ENCODE measurements around the gene C1orf159.
"Not testable (repeated sequence)": the region's sequence is repeated elsewhere in the genome, so short reads cannot be mapped to it uniquely, and the experiment has no call there.

C1orf159 gene

DNA sequence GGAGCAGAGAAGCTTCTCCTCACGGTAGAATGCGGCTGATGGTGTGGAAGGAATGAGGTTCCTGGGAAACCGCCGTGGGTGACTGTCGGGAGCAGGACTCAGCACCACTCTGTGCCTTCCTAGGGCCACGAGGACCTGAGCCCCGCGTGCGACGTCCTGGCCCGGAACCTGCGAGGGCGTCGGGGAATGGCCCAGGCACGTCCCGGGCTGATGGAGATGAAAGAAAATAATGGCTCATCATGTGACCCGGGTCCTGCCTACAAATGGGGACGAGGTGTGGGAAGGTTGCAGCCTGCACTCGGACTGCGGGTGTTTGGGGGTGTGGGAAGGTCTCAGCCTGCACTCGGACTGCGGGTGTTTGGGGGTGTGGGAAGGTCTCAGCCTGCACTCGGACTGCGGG is 32.7 kb upstream of the C1orf159 start:
- no peak for DNase-seq

DNA sequence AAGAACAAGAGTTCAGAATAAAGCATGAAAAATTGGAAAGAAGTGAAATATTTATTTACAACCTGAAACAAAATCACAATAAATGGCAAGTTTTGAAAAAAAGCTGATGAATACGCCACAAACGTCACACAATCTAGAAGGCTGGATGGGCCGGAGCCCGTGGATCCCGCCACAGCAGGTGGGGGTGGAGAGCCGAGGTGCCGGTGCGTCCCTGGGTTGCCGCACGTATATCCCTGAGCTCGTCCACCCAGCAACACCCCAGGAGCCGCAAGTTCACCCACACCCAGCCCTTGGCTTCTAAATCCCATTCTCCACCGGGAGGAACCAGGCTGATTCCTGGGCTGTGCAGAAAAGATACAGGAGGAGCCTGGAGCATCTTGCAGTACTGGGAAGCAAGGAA is 32.2 kb upstream of the C1orf159 start:
- DNase-seq: no peak

DNA sequence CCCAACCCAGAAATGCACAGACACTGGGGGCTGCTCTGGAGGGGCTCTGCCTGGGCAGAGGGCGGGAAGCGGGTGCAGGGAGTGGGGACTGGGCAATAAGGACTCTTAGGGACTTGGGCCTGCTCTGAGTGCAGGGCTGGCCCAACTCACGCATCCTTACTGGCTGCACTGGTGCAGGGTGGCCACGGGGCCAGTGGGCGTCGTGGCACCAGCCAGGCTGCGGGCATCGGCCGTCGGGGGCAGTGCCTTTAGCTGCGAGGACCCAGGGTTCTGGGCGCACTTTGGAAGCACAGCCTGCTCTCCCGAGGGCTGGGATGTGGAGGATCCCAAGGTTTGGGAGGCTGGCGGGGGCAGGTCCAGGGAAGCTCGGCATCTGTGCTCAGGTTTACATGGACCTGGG is 30.7 kb upstream of the C1orf159 start:
- no peak for DNase-seq

DNA sequence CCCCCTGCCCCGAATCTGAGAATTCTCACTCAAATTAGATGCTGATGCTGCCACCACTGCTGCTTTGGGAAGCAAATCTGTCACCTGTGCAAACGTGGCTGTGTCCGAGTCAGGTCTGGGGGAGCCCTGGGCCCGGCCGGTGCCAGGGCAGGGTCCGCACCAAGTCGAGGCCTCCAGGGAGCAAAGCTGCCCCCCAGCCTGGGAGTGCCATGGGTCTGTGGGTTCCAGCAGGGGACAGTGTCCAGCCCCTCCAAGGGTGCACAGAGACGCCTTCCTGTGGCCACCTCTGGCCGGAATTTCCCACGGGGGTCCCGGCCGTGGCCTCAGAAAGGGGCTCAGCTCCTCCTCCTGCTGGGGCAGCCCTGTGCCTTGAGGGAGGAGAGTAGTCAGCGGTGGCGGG is 30.1 kb upstream of the C1orf159 start:
- DNase-seq: no peak

GRCh38 chr1:1145547-1145914 is 29.6 kb upstream of the C1orf159 start:
- DNase-seq: no peak

GRCh38 chr1:1144843-1145546 is 29.1 kb upstream of the C1orf159 start:
- DNase-seq: no peak

DNA sequence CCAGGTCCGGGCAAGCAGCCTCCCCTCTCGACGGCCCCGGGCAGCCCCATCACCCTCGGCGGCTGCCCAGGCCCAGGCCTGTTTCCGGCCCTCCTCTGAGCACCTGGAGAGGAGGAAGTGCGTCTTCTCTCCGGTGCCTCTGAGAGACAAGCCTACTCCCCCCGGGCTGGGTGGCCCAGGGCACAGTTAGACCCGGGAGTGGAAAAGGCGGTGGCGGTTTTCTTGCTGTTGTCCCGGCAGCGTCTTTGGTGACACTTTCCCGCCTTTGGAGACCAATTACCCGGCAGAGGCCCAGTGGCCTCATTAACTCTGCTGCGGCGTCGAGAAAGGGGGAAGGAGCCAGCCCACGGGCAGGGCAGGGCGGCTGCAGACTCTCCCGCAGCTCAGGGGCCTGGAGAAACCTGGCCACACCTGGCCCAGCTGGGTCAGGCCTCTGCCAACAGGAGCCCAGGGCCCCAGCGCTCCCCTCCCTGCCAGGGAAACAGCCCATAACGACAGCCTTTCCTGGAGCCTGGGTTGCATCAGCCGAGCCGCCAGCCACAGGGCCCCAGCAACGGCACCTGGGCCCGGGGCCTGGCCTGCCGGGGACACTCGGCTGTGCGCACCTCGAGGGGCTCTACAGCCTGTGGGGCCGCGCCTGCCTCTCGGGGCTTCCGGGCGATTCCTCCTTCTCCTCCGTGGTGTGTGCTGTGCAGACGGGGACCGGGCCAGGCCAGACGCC is 28.4 kb upstream of the C1orf159 start:
- DNase-seq: no peak

GRCh38 chr1:1143636-1144035 is 27.7 kb upstream of the C1orf159 start:
- no peak for DNase-seq

DNA sequence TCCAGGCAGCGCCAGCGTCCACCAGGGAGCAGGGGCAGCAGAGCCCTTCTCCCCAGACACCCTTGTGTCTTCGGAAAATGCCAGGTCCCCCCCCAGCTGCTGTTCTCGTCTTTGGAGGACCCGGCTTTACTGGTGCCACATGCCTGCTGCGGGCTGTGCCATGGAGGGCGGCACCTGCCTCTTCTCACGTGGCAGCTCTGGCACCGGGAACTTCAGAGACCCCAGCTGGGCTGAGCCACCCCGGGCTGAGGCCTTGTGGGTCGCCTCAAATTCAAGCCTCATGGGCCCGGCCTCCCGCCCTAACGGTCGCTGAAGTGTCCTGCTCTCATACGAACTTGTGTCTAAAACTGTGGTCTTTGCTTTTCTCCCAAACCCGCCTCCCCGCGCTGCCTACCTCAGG is 27.0 kb upstream of the C1orf159 start:
- no peak for DNase-seq

- not testable (repeated sequence) for DNase-seq
Observed at GRCh38 chr1:1142352-1142751, 26.5 kb upstream of the C1orf159 start.

GRCh38 chr1:1141911-1142250 is 26.0 kb upstream of the C1orf159 start:
- DNase-seq: no peak

DNA sequence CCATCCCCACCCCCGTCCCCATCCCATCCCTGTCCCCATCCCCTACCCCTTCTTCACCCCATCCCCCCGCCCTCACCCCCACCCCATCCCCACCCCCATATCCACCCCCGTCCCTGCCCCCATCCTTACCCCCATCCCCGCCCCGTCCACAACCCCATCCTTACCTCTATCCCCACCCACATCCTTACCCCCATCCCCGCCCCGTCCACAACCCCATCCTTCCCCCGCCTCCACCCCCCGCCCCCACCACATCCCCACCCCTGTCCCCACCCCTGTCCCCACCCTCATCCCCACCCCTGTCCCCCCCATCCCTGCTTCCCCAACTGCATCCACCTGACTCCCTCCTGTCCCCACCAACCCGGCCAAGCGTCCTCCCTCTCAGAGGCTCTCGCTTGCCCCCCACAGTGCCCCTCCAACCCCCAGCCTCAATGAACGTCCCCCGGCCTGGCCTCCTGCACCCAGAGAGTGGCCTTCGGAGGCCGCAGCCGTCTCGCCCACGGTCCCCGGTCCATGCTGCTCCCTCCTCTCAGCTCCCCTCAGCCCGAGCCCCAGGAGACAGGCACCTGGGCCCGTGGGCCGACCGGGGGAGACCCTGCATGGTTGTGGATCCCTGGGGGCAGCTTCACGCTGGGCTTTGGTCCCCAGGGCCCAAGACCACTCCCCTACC is 25.5 kb upstream of the C1orf159 start:
- DNase-seq: no peak

- DNase-seq: no peak
Observed at GRCh38 chr1:1140673-1141072, 24.8 kb upstream of the C1orf159 start.

DNA sequence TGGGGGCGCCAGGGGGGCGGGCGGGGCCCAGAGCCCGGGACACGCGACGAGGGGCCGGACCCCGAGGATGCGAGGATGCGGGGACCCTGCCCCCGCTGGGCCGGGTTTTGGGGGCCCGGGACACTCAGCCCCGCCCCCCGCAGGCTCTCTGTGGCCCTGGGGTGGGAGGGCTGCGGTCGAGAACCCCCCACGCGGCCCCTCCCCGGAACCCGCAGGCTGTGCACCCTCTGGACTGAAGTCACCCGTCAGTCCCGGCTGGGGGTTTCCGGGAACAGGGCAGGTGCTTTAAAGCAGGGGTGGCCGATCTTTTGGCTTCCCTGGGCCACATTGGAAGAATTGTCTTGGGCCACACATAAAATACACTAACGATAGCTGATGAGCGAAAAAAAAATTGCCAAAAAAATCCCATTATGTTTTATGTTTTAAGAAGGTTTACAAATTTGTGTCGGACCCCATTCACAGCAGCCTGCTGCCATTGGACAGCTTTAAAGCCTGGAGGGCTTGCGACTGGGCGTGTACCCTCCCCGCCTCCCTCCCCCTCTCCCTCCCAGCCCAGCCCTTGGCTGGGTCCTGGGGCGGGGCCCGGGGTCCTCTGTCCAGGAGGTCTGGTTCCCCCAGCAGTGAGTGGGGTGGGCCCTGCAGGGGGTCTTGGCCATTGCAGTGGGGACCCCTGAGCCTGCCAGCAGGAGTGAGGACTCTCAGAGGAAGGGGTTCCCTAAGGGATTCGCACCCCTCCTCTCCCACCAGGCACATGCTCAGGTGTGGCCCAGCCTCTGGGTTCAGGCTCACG is 21.6 kb upstream of the C1orf159 start:
- DNase-seq: no peak

- no peak for DNase-seq
Observed at GRCh38 chr1:1136547-1137230, 20.8 kb upstream of the C1orf159 start.

GRCh38 chr1:1135339-1136136 is 19.6 kb upstream of the C1orf159 start:
- DNase-seq: no peak

DNA sequence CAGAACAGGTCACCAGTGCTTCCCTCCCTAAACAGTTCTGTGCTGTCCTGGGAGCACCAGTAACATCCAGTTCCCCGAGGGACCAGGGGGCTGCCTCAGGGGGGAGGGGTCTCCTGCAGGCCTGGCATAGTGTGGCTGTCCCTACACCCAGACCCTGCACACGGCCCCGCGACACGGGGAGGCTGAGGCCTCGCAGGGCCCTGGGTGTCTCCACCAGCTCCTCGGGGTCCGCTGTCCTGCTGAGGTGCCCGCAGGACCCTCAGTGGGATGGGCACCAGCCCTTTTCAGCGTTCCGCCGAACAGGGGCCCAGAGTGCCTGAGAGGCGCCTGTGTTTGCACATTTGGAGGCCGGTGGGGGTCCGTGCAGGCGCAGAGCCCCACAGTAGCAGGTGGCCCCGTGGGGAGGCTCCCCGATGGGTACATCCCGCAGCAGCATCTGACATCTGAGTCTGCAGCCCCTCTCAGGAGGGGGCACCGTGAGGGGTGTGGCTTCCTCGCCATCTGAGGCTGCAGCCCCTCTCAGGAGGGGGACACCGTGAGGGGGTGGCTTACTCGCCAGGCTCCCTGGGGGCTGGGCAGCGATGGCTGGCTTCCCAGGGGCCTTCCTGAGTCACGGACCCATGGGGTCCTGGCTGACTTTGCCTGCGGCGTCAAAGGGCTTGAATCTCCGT is 18.5 kb upstream of the C1orf159 start:
- no peak for DNase-seq

GRCh38 chr1:1132956-1133750 is 17.3 kb upstream of the C1orf159 start:
- no peak for DNase-seq

- DNase-seq: no peak
Observed at GRCh38 chr1:1132042-1132950, 16.4 kb upstream of the C1orf159 start.
